ENCODE measurements around the gene SLC35G3. TPM values are rescaled to one million over a fixed set of nuclear protein-coding genes. Genes with fewer than 3 reads are reported as not detected.

Gene SLC35G3
- total and polyA plus RNA-seq, 9 donors, result 0.10 to 0.49 (median 0.31) TPM; not detected in 1

GRCh38 chr17:35169835-35170363 lies 24.3 kb downstream of the SLC35G3 start:
- 89% methylated on average over 9 of the region's 17 CpGs for WGBS (ENCODE audit: insufficient coverage)
- Histone ChIP-seq H3K9me3 (replicated peaks; ENCODE audit: control insufficient read depth, low read depth, low read length) (no peaks in the 10 kb centered on the region), H3K4me1 (ENCODE audit: control insufficient read depth, insufficient read depth, low read length) (no peaks in the 10 kb centered on the region), H3K27me3 (ENCODE audit: control insufficient read depth, insufficient read depth, low read length) (no peaks in the 10 kb centered on the region), H3K4me3 (ENCODE audit: low read length) (no peak overlapping the region), H3K36me3 (ENCODE audit: control insufficient read depth, insufficient read depth, low read length) (peaks cover 31% of the 10 kb centered on the region), H3K27ac (ENCODE audit: low read length) (no peak overlapping the region)
- no peak for DNase-seq

DNA sequence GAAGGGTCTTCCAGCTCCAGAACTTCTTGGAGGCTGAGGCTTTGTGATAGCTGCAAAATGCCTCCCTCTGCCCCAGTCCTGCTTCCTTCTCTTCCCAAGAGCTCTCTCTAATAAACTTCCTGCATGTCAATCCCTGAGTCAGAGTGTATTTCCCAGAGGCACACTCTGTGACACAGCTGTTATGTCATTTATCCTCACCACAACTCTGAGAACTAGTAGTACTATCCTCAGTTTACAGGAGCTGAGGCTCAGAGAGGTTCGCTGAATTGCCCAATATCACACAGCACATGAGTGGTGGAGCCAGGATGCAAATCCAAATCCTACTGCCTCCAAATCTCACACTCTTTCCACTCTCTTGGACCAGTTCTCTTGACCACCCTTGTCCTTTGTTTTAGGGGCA lies 26.5 kb downstream of the SLC35G3 start:
- no peaks in the 10 kb centered on the region for H3K27me3 ChIP-seq (ENCODE audit: control insufficient read depth, insufficient read depth, low read length)
- no peaks in the 10 kb centered on the region for H3K4me1 ChIP-seq (ENCODE audit: control insufficient read depth, insufficient read depth, low read length)
- no peaks in the 10 kb centered on the region for H3K9me3 ChIP-seq (replicated peaks; ENCODE audit: control insufficient read depth, low read depth, low read length)
- H3K36me3 ChIP-seq (ENCODE audit: control insufficient read depth, insufficient read depth, low read length), result peaks cover 34% of the 10 kb centered on the region
- no peak for DNase-seq
- H3K27ac ChIP-seq (ENCODE audit: low read length), result no peak overlapping the region
- WGBS (ENCODE audit: insufficient coverage), result 86% methylated on average over 1 of the region's 1 CpG
- no peak overlapping the region for H3K4me3 ChIP-seq (ENCODE audit: low read length)

- H3K36me3 ChIP-seq (ENCODE audit: control insufficient read depth, insufficient read depth, low read length), result peaks cover 30% of the 10 kb centered on the region
- no peak overlapping the region for H3K4me3 ChIP-seq (ENCODE audit: low read length)
- H3K27ac ChIP-seq (ENCODE audit: low read length), result no peak overlapping the region
- no peaks in the 10 kb centered on the region for H3K4me1 ChIP-seq (ENCODE audit: control insufficient read depth, insufficient read depth, low read length)
- 60% methylated on average over 2 of the region's 3 CpGs for WGBS (ENCODE audit: insufficient coverage)
- no peaks in the 10 kb centered on the region for H3K27me3 ChIP-seq (ENCODE audit: control insufficient read depth, insufficient read depth, low read length)
- DNase-seq, result peak; percentile 6
- no peaks in the 10 kb centered on the region for H3K9me3 ChIP-seq (replicated peaks; ENCODE audit: control insufficient read depth, low read depth, low read length)
Measured at GRCh38 chr17:35167046-35167445, 27.1 kb downstream of the SLC35G3 start.

GRCh38 chr17:35166526-35166925 lies 27.7 kb downstream of the SLC35G3 start:
- WGBS (ENCODE audit: insufficient coverage), result 53% methylated on average over 5 of the region's 5 CpGs
- no peaks in the 10 kb centered on the region for H3K27me3 ChIP-seq (ENCODE audit: control insufficient read depth, insufficient read depth, low read length)
- peaks cover 30% of the 10 kb centered on the region for H3K36me3 ChIP-seq (ENCODE audit: control insufficient read depth, insufficient read depth, low read length)
- no peak overlapping the region for H3K27ac ChIP-seq (ENCODE audit: low read length)
- H3K4me3 ChIP-seq (ENCODE audit: low read length), result no peak overlapping the region
- H3K9me3 ChIP-seq (replicated peaks; ENCODE audit: control insufficient read depth, low read depth, low read length), result no peaks in the 10 kb centered on the region
- no peaks in the 10 kb centered on the region for H3K4me1 ChIP-seq (ENCODE audit: control insufficient read depth, insufficient read depth, low read length)
- DNase-seq, result no peak

GRCh38 chr17:35164716-35165115 lies 29.5 kb downstream of the SLC35G3 start:
- Histone ChIP-seq H3K4me3 (ENCODE audit: low read length) (no peak overlapping the region), H3K4me1 (ENCODE audit: control insufficient read depth, insufficient read depth, low read length) (no peaks in the 10 kb centered on the region), H3K27ac (ENCODE audit: low read length) (no peak overlapping the region), H3K27me3 (ENCODE audit: control insufficient read depth, insufficient read depth, low read length) (no peaks in the 10 kb centered on the region), H3K9me3 (replicated peaks; ENCODE audit: control insufficient read depth, low read depth, low read length) (no peaks in the 10 kb centered on the region), H3K36me3 (ENCODE audit: control insufficient read depth, insufficient read depth, low read length) (peaks cover 20% of the 10 kb centered on the region)
- WGBS (ENCODE audit: insufficient coverage), result 67% methylated on average over 4 of the region's 5 CpGs
- DNase-seq, result no peak

- Histone ChIP-seq H3K27ac (ENCODE audit: low read length) (no peak overlapping the region), H3K4me1 (ENCODE audit: control insufficient read depth, insufficient read depth, low read length) (no peaks in the 10 kb centered on the region), H3K36me3 (ENCODE audit: control insufficient read depth, insufficient read depth, low read length) (peaks cover 21% of the 10 kb centered on the region), H3K4me3 (ENCODE audit: low read length) (no peak overlapping the region), H3K9me3 (replicated peaks; ENCODE audit: control insufficient read depth, low read depth, low read length) (no peaks in the 10 kb centered on the region), H3K27me3 (ENCODE audit: control insufficient read depth, insufficient read depth, low read length) (no peaks in the 10 kb centered on the region)
- no peak for DNase-seq
- 80% methylated on average over 1 of the region's 7 CpGs for WGBS (ENCODE audit: insufficient coverage)
Measured at GRCh38 chr17:35163886-35164285, 30.3 kb downstream of the SLC35G3 start.

DNA sequence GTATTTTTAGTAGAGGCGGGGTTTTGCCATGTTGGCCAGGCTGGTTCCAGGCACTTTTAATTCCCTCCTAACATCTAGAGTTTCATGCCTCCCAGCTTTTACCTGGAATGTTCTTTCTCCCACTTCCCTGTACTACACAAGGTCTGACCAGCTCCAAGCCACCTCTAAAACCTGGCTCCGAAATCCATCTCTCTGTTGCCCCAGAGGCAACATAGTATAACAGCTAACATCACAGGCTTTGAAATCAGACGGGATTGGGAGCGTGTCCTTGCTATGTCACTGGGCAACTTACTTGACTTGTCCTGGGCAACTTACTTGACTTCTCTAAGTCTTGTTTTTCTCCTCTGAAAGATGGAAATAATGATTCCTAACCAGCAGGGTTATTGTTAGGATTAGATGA lies 31.4 kb downstream of the SLC35G3 start:
- 89% methylated on average over 4 of the region's 4 CpGs for WGBS (ENCODE audit: insufficient coverage)
- Histone ChIP-seq H3K27ac (ENCODE audit: low read length) (no peak overlapping the region), H3K4me1 (ENCODE audit: control insufficient read depth, insufficient read depth, low read length) (no peaks in the 10 kb centered on the region), H3K27me3 (ENCODE audit: control insufficient read depth, insufficient read depth, low read length) (no peaks in the 10 kb centered on the region), H3K36me3 (ENCODE audit: control insufficient read depth, insufficient read depth, low read length) (peaks cover 28% of the 10 kb centered on the region), H3K9me3 (replicated peaks; ENCODE audit: control insufficient read depth, low read depth, low read length) (no peaks in the 10 kb centered on the region), H3K4me3 (ENCODE audit: low read length) (no peak overlapping the region)
- no peak for DNase-seq

DNA sequence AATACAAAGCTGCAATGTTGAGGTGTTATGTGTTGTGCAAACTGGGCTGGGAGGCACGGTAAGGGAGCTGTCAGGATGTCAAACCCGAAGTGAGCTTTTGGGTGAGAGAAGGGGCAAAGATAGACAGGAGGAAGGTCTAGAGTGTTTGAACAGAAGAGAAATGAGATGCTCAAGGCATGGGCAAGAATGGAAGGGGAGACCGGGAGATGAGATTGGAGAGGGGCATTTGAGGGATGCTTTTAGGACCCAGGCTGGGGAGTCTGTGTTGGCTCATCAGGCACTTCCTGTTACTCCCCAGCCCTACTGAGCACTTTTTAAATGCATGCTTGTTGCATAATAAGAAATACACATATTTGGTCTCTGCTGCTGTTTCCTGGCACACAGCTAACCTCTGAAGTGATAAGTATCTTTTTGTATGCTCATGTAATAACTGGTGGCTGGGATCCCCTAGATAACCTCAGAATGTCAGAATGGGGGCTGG lies 32.9 kb downstream of the SLC35G3 start:
- DNase-seq, result no peak
- no peak overlapping the region for H3K4me3 ChIP-seq (ENCODE audit: low read length)
- WGBS (ENCODE audit: insufficient coverage), result 64% methylated on average over 2 of the region's 3 CpGs
- no peaks in the 10 kb centered on the region for H3K4me1 ChIP-seq (ENCODE audit: control insufficient read depth, insufficient read depth, low read length)
- H3K27ac ChIP-seq (ENCODE audit: low read length), result no peak overlapping the region
- peaks cover 21% of the 10 kb centered on the region for H3K36me3 ChIP-seq (ENCODE audit: control insufficient read depth, insufficient read depth, low read length)
- H3K9me3 ChIP-seq (replicated peaks; ENCODE audit: control insufficient read depth, low read depth, low read length), result no peaks in the 10 kb centered on the region
- no peaks in the 10 kb centered on the region for H3K27me3 ChIP-seq (ENCODE audit: control insufficient read depth, insufficient read depth, low read length)

DNA sequence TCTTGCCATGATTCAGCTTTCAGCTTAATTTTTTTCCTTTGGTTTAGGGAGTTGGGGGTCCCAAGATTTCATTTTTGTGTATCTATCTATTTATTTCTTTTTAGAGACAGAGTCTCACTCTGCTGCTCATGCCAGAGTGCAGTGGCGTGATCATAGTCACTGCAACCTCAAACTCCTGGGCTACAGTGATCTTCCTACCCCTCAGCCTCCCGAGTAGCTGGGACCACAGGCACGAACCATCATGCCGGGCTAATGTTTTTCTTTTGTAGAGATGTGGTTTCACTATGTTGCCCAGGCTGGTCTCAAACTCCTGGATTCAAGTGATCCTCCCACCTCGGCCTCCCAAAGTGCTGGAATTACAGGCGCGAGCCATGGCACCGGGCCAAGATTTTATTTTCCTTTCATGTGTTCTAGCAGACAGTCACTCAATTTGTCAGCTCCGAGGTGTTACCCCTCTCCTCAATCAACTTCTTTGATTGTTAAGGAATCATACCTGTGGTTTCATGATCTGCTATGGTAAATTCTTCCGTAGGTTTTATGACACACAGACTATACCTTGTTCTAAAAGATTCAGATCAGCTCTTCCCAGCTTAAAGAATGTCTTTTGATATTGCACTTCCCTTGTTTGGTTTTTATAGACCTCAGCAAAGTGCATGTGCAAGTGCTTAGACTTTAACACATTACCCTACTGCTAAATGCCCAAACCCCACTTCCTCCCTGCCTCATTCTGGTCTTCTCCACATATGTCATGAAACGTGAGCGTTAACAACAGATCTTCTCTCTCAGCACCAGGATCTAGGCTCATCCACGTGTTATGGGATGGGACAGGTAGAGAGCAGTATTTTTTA lies 33.6 kb downstream of the SLC35G3 start:
- no peak overlapping the region for H3K27ac ChIP-seq (ENCODE audit: low read length)
- H3K36me3 ChIP-seq (ENCODE audit: control insufficient read depth, insufficient read depth, low read length), result peaks cover 18% of the 10 kb centered on the region
- no peaks in the 10 kb centered on the region for H3K4me1 ChIP-seq (ENCODE audit: control insufficient read depth, insufficient read depth, low read length)

DNA sequence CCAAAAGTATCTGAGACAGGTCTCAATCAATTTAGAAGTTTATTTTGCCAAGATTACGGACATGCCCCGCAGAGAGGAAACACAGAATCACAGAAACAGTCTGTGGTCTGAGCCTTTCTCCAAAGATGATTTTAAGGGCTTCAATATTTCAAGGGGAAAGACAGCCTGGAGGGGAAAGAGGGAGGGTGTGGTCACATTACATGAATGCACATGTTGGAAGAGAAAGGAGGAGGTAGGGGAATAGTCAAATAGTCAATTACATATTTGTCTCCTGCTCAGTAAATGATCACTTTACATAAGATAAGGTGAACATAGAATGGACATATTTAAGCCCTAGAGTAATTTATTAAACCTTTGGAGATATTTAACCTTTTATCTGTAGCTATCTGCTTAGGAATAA lies 34.3 kb downstream of the SLC35G3 start:
- Histone ChIP-seq H3K4me3 (ENCODE audit: low read length) (no peak overlapping the region), H3K36me3 (ENCODE audit: control insufficient read depth, insufficient read depth, low read length) (peaks cover 24% of the 10 kb centered on the region), H3K9me3 (replicated peaks; ENCODE audit: control insufficient read depth, low read depth, low read length) (no peaks in the 10 kb centered on the region), H3K27me3 (ENCODE audit: control insufficient read depth, insufficient read depth, low read length) (no peaks in the 10 kb centered on the region), H3K27ac (ENCODE audit: low read length) (no peak overlapping the region), H3K4me1 (ENCODE audit: control insufficient read depth, insufficient read depth, low read length) (no peaks in the 10 kb centered on the region)
- WGBS (ENCODE audit: insufficient coverage), result 100% methylated on average over 2 of the region's 2 CpGs
- no peak for DNase-seq

More for the DNA sequence above, 33.6 kb downstream of the SLC35G3 start:
- H3K9me3 ChIP-seq (replicated peaks; ENCODE audit: control insufficient read depth, low read depth, low read length), result no peaks in the 10 kb centered on the region
- WGBS (ENCODE audit: insufficient coverage), result 82% methylated on average over 4 of the region's 13 CpGs
- H3K27me3 ChIP-seq (ENCODE audit: control insufficient read depth, insufficient read depth, low read length), result no peaks in the 10 kb centered on the region
- no peak for DNase-seq
- no peak overlapping the region for H3K4me3 ChIP-seq (ENCODE audit: low read length)
